ENCODE results near the gene BACH2.

BACH2 gene

GRCh38 chr6:90187437-90188121 lies 109.1 kb downstream of the BACH2 start:
- in situ Hi-C loops (cut with MboI; ENCODE audit: low sequenced_read_pairs) = no loop called here

- in situ Hi-C loops (cut with MboI; ENCODE audit: low sequenced_read_pairs) = no loop called here
These were observed 109.8 kb downstream of the BACH2 start for GRCh38 chr6:90186637-90187371.

- in situ Hi-C loops (cut with MboI; ENCODE audit: low sequenced_read_pairs) = no loop called here
These were observed 110.6 kb downstream of the BACH2 start for GRCh38 chr6:90186026-90186425.

GRCh38 chr6:90184334-90185298 lies 112.0 kb downstream of the BACH2 start:
- in situ Hi-C loops (cut with MboI; ENCODE audit: low sequenced_read_pairs) = no loop called here

- in situ Hi-C loops (cut with MboI; ENCODE audit: low sequenced_read_pairs) = no loop called here
These were observed 112.9 kb downstream of the BACH2 start for GRCh38 chr6:90183587-90184333.

- in situ Hi-C loops (cut with MboI; ENCODE audit: low sequenced_read_pairs) = no loop called here
These were observed 116.1 kb downstream of the BACH2 start for GRCh38 chr6:90180526-90180925.

GRCh38 chr6:90179190-90180169 lies 117.2 kb downstream of the BACH2 start:
- in situ Hi-C loops (cut with MboI; ENCODE audit: low sequenced_read_pairs) = no loop called here

GRCh38 chr6:90178384-90178855 lies 118.2 kb downstream of the BACH2 start:
- in situ Hi-C loops (cut with MboI; ENCODE audit: low sequenced_read_pairs) = no loop called here

- in situ Hi-C loops (cut with MboI; ENCODE audit: low sequenced_read_pairs) = no loop called here
These were observed 118.9 kb downstream of the BACH2 start for GRCh38 chr6:90177544-90178383.

- in situ Hi-C loops (cut with MboI; ENCODE audit: low sequenced_read_pairs) = no loop called here
These were observed 120.8 kb downstream of the BACH2 start for GRCh38 chr6:90175627-90176538.

GRCh38 chr6:90173262-90173925 lies 123.2 kb downstream of the BACH2 start:
- in situ Hi-C loops (cut with MboI; ENCODE audit: low sequenced_read_pairs) = no loop called here

GRCh38 chr6:90170601-90171000 lies 126.0 kb downstream of the BACH2 start:
- in situ Hi-C loops (cut with MboI; ENCODE audit: low sequenced_read_pairs) = no loop called here

GRCh38 chr6:90169374-90169773 lies 127.3 kb downstream of the BACH2 start:
- in situ Hi-C loops (cut with MboI; ENCODE audit: low sequenced_read_pairs) = no loop called here

- in situ Hi-C loops (cut with MboI; ENCODE audit: low sequenced_read_pairs) = no loop called here
These were observed 127.9 kb downstream of the BACH2 start for GRCh38 chr6:90168693-90169131.

- in situ Hi-C loops (cut with MboI; ENCODE audit: low sequenced_read_pairs) = no loop called here
These were observed 128.9 kb downstream of the BACH2 start for GRCh38 chr6:90167514-90168379.
